Left lung (tissue), 10 donors: ENCODE measurements around the gene PSME2. TPM values are rescaled to one million over a fixed set of nuclear protein-coding genes. Genes with fewer than 3 reads are reported as not detected.

ENCODE experiments used
- ATAC-seq: fragments of 200-7000 bp; cut with Tn5 transposase; one replicate; pipeline ENCODE4 v1.9.1; 2020; ENCODE audit warnings: moderate library complexity
- DNase-seq, 4 donors: peaks; one replicate each; pipeline ENCODE4 v3.0.0-alpha.2; 2013 to 2020
- H3K27ac ChIP-seq, 2 donors: fragments of 200-600 bp; sonication (generic) in 1 of 2; one replicate each; pipeline versions ENCODE4 v1.5.0 to v1.8.0; 2020 to 2021
- H3K27me3 ChIP-seq, 2 donors: fragments of 200-600 bp; sonication (generic) in 1 of 2; one replicate each; pipeline versions ENCODE4 v1.5.0 to v1.8.0; 2020 to 2021
- H3K36me3 ChIP-seq, 2 donors: fragments of 200-600 bp; sonication (generic) in 1 of 2; one replicate each; pipeline versions ENCODE4 v1.5.0 to v1.8.0; 2020 to 2021
- H3K4me1 ChIP-seq, 2 donors: fragments of 200-600 bp; one replicate each; pipeline ENCODE4 v1.8.0; 2021
- H3K4me3 ChIP-seq, 2 donors: fragments of 200-600 bp; sonication (generic) in 1 of 2; one replicate each; pipeline versions ENCODE4 v1.5.0 to v1.8.0; 2020 to 2021; ENCODE audit warnings: mild to moderate bottlenecking in 1 of 2
- H3K9me3 ChIP-seq, 2 donors: fragments of 200-600 bp; sonication (generic) in 1 of 2; one replicate each; pipeline versions ENCODE4 v1.5.0 to v1.8.0; 2020 to 2021
- intact Hi-C, 2 donors: fragments of 100-400 bp; cut with DNase I; formaldehyde crosslinking; loops; one replicate each; pipeline versions ENCODE4 v1.11.2 to v1.14.2; 2022
- polyA plus RNA-seq, 6 donors: library from polyadenylated mRNA; unstranded; fragments of 120-200 nt; gene quantifications; one replicate each; pipeline ENCODE4 v1.2.1, GENCODE V29; 2013; ENCODE audit not compliant: insufficient read length in 6 of 6
- total RNA-seq, 2 donors: library from RNA; stranded (reverse); fragmentation: NEBNext Ultra II Directional; extraction: Animal tissue kit (Norgen Biotek cat#: 25700); gene quantifications; one replicate each; pipeline ENCODE4 v1.2.1, GENCODE V29; 2021
- TF ChIP-seq, protein P1 (sequence below), 2 donors: fragments of 200-600 bp; sonication (generic) in 1 of 2; IDR thresholded peaks; one replicate each; pipeline versions ENCODE4 v1.5.0 to v1.8.0; 2021; ENCODE audit warnings: antibody characterized with exemption in 2 of 2
- donor health status: DM: no; HTN: yes; CAD: no.
- donor health status: DM: no; HTN: no; CAD: no.

PSME2 gene
- total and polyA plus RNA-seq, 8 donors: 126 to 224 (median 159) TPM

DNA sequence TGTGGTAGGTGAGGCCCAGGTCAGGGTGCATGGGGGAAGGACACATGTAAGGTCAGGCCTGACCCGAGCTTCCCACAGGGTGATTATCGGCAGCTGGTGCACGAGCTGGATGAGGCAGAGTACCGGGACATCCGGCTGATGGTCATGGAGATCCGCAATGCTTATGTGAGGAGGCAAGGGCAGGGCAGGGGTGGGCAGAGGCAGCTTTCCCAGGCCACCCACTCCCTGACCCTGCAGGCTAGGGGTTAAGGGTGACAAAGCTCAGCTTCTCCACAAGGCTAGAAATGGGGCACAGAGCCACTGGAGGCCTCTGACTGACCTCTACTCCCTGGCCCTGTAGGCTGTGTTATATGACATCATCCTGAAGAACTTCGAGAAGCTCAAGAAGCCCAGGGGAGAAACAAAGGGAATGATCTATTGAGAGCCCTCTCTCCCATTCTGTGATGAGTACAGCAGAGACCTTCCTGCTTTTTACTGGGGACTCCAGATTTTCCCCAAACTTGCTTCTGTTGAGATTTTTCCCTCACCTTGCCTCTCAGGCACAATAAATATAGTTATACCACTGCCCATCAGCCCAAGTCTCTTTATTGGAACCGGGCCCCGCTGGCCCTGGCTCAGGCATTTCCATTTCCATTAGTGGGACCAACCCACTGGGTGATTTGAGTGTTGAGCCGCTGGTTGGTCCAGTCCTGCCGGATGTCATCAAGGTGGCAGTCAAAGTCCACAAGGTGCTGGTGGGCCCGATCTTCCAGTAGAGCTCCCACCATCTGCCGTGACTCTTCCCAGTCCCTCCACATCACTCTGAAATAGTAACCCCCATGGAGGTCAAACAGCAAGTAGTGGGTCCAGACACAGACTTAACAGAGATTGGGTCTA is 7.8 kb downstream of the PSME2 start:
- Histone ChIP-seq H3K27me3 (no peaks in the 10 kb centered on the region), H3K27ac (peak overlapping the region in 1 of 2 donors; percentile 0), H3K4me1 (peaks cover 18 to 60% of the 10 kb centered on the region in 2 donors), H3K4me3 (no peak overlapping the region), H3K9me3 (no peaks in the 10 kb centered on the region), H3K36me3 (peaks cover 0 to 44% of the 10 kb centered on the region in 2 donors)
- TF ChIP-seq, protein P1, sequence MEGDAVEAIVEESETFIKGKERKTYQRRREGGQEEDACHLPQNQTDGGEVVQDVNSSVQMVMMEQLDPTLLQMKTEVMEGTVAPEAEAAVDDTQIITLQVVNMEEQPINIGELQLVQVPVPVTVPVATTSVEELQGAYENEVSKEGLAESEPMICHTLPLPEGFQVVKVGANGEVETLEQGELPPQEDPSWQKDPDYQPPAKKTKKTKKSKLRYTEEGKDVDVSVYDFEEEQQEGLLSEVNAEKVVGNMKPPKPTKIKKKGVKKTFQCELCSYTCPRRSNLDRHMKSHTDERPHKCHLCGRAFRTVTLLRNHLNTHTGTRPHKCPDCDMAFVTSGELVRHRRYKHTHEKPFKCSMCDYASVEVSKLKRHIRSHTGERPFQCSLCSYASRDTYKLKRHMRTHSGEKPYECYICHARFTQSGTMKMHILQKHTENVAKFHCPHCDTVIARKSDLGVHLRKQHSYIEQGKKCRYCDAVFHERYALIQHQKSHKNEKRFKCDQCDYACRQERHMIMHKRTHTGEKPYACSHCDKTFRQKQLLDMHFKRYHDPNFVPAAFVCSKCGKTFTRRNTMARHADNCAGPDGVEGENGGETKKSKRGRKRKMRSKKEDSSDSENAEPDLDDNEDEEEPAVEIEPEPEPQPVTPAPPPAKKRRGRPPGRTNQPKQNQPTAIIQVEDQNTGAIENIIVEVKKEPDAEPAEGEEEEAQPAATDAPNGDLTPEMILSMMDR (IDR thresholded peaks at IDR 0.05): no peak
- DNase-seq (no peak), ATAC-seq (no peak)
- intact Hi-C loops: no loop called here

DNA sequence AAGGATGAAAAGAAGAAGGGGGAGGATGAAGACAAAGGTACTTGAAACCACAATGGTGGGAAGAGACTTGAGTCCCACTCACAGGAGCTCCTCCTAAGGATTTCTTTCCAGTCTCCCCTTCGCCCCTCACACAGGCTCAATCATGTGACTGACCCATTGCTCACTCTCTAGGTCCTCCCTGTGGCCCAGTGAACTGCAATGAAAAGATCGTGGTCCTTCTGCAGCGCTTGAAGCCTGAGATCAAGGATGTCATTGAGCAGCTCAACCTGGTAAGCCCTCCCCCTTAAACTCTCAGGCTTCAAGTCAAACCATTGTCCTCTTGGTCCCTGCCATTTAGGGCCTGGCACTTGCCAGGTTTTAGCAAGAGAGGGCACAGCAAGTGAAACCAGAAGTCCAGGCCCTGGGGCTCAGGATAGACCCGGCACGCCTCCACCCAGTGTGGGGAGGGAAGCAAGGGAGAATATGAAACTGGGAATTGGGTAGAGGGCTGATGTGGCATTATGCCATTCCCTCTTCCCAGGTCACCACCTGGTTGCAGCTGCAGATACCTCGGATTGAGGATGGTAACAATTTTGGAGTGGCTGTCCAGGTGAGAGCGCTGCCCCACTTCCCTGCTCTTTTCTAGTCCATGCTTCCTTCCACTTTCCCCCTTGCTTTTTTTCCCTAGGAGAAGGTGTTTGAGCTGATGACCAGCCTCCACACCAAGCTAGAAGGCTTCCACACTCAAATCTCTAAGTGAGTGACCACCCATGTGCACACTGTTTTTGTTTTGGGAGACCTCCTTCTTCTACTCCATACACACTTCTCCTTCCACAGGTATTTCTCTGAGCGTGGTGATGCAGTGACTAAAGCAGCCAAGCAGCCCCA is 8.6 kb downstream of the PSME2 start:
- H3K27ac ChIP-seq: peak overlapping the region in 1 of 2 donors; percentile 92
- intact Hi-C loops: no loop called here
- ATAC-seq (no peak), DNase-seq (no peak)
- H3K36me3 ChIP-seq: peaks cover 0 to 35% of the 10 kb centered on the region in 2 donors
- TF ChIP-seq, protein P1 (IDR thresholded peaks at IDR 0.05): no peak
- H3K9me3 ChIP-seq: no peaks in the 10 kb centered on the region
- H3K4me3 ChIP-seq: peak overlapping the region in 1 of 2 donors; percentile 99
- H3K4me1 ChIP-seq: peaks cover 18 to 60% of the 10 kb centered on the region in 2 donors
- H3K27me3 ChIP-seq: no peaks in the 10 kb centered on the region

DNA sequence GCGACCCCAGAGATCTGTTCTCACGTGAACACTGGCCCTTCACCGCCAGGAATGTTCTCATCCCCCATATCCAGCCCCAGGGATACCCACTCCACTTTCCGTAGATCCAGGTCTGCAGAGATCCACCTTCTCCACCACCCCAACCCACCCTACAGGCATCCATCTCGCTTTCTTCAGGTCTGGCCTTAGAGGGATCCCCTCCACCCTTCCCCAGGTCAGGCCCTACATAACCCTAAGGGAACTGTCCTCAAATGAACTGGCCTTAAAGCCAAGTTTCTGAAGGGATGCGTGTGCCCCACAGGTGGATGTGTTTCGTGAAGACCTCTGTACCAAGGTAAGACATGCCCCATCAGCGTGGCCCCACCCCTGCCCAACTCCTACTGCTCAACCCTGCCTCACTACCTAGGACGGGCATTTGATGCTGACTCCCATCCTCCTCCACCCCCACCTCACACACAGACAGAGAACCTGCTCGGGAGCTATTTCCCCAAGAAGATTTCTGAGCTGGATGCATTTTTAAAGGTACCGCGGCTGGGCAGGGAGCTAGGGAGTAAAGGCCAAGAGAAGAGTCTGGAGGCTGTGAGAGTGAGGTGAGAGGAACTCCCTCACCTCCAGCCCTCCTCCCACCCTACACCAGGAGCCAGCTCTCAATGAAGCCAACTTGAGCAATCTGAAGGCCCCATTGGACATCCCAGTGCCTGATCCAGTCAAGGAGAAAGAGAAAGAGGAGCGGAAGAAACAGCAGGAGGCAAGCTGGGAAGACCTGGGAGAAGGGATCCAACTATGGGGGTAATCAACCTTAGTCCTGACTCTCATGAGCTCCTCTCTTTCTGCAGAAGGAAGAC is 9.5 kb downstream of the PSME2 start:
- no peak for ATAC-seq
- Histone ChIP-seq H3K9me3 (no peaks in the 10 kb centered on the region), H3K36me3 (peaks cover 0 to 29% of the 10 kb centered on the region in 2 donors), H3K27ac (peak overlapping the region; percentile 82 to 92), H3K4me1 (peaks cover 15 to 54% of the 10 kb centered on the region in 2 donors), H3K4me3 (peak overlapping the region; percentile 90 to 99), H3K27me3 (no peaks in the 10 kb centered on the region)
- DNase-seq: no peak
- TF ChIP-seq, protein P1 (IDR thresholded peaks at IDR 0.05): no peak
- intact Hi-C loops: no loop called here

DNA sequence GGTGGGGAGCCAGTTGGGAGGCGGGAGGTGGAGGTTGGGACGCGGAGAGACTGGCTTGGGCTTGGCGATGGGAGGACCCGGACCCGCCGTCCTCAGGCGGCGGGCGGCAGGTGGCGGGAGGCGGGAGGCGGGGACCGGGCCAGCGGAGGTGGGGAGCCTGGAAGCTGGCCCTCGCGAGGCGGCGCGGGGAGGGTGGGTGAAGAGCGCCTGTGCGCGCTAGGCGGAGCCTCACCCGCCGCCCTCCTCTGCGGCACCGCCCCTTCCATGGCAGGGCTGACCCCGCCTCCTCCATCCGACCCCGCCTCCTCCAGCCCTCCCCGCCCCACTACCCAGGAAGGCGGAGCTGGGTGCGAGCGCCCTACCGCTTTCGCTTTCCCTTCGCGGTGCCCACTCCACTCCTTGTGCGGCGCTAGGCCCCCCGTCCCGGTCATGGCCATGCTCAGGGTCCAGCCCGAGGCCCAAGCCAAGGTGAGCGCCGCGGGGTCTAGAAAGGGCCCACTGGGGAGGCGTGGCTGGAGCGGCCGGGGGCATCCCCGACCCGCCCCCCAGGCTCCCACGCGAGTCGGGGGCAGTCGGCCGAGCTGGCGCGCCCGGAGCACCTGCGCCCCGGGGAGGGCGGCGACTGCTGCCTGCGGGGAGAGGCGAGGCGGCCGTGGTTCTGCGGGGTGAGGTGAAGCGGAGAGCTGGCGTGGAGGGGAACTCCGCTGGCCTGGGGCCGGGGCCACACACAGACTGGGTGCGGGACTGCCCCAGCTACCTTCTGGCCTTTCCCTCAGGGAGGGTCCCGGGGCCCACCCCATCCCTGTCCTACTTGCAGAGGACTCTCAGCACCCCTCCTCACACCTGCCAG is 10.4 kb downstream of the PSME2 start, which contains the start of gene PSME1:
TSS of gene PSME1 (plus strand) at position 361 of the 850 bp plus-strand sequence. CDS start at position 430, 69 bp downstream.
- H3K27ac ChIP-seq: peak within 1 kb of the TSS; percentile 82 to 92
- TF ChIP-seq, protein P1 (IDR thresholded peaks at IDR 0.05): no peak
- intact Hi-C loops: no loop called here

More for the DNA sequence above, 10.4 kb downstream of the PSME2 start, which contains the start of gene PSME1:
- ATAC-seq (peak; percentile 99), DNase-seq (peak; percentile 87 to 99 (median 96))
- Histone ChIP-seq H3K9me3 (no peaks in the 10 kb centered on the region), H3K4me3 (peak within 1 kb of the TSS; percentile 90 to 99), H3K27me3 (no peaks in the 10 kb centered on the region), H3K36me3 (peaks cover 0 to 29% of the 10 kb centered on the region in 2 donors), H3K4me1 (peaks cover 15 to 53% of the 10 kb centered on the region in 2 donors)
